HG03558 (cell line): ENCODE data around the gene PJA1.

ENCODE experiments used
- ATAC-seq: cut with Tn5 transposase; IDR thresholded peaks from one replicate; pipeline ENCODE4 v1.9.1; 2021; ENCODE audit warnings: moderate number of reproducible peaks; ENCODE audit not compliant: unreplicated experiment; ENCODE audit errors: extremely low read depth

The PJA1 gene

GRCh38 chrX:69144838-69145680, 20.2 kb downstream of the PJA1 start:
- ATAC-seq = no peak

DNA sequence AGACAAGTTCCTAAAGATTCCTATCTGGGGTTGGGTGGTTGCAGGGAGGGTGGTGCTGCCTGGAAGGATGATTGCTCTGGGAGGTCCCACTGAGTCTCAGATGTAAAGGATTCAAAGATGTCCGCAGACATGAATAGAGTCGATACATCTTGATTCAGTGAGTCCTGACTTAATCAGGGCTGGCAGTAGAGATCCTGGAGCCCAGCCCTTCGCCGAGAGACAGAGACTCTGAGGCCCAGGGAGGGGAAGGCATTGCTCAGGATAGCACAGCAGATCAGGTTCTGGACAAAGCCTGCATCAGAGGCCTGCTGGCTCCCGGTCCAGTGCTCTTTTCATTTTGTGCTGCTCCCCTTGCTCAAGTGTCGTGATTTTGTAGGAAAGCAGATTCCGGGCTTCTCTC, 21.7 kb downstream of the PJA1 start:
- no peak for ATAC-seq

DNA sequence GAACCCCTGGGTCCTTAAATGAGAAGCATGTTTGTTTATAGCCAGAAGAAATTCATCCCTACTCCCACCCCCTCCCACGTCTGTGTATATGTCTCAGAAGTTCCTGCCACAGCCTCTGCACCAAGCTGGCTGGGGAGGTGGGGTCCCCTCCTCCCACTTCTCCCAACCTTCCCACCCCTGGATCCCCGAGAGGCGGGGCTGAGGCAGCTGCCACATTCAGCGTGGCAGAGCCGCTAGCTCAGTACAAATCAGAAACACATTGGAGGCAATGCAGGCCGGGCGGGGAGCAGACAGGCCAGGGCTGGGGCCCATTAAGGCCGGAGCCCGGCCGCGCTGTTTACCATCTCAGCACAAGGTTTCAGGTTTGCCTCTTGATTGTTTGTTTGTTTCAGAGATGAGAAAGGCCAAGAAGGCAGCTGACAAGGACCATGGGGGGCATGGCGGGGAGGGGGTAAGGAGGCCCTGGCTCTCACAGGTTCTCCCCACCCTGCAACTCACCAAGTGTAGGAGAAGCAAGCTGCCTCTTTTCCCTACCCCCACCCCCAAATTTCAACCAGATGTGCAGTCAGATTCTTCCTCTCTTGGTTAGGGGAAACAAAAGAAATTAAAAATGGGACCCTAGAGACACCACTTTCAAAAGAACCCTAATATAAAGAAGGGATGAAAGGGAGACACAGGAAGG, 22.3 kb downstream of the PJA1 start:
- no peak for ATAC-seq

- no peak for ATAC-seq
Measured at GRCh38 chrX:69140837-69141236, 24.4 kb downstream of the PJA1 start.

- ATAC-seq = no peak
Measured at GRCh38 chrX:69139516-69139915, 25.7 kb downstream of the PJA1 start.

- ATAC-seq = no peak
Measured at GRCh38 chrX:69138512-69138911, 26.7 kb downstream of the PJA1 start.

DNA sequence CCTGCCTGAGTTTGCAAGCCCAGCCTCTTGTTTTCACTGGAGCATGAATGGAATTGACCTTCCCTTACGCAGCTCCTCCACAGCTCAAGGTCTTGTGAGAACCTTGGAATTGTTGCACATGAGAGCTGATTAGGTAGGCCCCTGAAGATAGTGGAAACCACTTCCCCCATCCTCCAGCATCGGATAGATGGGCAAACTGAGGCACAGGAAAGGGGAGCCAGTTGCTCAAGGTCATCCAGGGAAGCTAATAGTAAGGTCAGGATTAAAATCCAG, 27.2 kb downstream of the PJA1 start:
- no peak for ATAC-seq

DNA sequence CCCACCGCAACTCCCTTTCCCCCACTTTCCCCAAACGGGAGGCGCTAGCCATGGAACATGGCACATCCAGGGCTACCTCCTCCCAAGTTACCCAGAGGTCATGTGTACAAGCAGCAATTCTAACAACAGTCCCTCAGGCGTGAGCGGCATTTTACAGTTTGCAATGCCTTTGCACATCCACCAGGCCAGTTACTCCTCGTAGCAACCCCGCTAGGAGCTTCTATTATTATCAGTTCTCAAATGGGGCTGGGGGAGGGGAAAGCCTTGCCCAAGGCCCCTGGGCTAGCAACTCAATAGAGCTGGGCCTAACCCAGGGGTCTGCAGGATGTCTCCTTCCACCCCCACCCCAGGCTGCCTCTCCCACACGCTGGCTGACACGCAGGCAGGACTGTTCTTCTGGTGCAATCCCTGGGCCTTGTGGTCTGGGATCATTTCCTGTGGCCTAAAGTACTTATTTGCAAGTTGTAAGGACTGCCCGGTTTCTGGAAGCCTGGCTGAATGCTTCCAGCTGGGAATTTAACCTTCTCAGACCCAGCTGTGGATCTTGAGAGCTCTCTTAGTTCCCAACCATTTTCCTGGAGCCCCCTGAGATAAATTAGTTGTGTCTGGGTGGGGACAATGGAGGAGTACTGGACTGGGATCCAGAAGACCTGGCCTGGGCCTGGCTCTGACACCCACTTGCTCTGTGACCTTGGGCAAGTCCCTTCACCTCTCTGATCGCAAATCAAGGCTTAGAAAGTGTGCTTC, 27.7 kb downstream of the PJA1 start:
- ATAC-seq = no peak

DNA sequence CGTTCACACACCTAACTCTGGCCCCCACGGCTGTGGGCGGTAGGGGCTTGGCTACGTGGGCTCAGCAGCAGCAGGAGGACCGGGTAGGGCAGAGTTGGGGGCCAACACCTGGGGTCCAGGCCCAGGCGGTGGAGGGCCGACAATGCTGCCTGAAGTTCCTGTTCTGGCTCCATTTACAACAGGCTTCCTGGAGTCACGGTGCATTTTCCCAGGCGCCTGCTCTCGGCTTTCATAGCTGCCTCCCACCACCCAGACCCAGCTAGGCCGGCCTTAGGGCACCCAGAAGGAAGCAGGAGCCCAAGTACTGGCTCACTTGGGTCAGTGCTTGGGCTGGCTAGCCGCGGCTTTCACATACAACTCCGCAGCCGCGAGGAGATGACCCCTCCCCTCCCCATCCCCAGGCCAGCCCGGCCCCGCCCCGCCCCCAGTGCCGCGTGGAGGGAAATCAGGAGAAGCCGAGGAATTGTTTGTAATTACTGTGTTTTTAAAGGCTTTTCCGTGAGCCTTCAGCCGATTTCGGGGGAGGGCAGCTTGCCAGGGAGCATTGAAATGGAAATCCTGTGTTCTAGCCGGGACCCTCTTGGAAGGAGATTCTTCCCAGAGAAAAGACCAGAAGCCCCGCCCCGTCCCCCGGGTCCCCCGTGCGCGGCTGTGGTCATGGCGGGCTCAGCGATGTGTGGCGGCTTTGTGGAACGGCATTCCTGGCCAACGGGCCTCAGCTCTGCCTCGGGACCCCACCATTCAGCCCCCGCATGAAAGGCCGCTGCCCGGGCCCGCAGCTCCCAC, 28.5 kb downstream of the PJA1 start:
- no peak for ATAC-seq

- ATAC-seq = no peak
Measured at GRCh38 chrX:69133921-69134542, 31.2 kb downstream of the PJA1 start.

GRCh38 chrX:69131886-69132285, 33.4 kb downstream of the PJA1 start:
- no peak for ATAC-seq

DNA sequence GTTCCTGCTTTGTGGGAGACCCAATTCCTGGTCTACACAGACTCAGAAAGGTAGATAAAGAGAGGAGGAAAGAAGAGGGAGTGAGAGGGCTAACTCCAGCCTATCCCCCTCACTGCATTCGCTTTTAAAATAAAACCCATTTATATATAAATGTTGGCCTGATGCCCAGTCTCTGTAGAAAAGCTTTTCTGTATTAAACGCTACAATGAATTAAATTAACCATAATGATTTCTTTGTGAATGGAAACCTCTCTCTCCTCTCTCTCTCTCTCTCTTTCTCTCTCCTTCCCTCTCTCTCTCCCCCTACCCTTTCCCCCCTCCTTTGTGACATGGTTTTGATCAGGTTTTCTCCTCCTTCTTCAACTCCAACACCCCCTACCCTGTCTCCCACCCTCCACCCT, 34.8 kb downstream of the PJA1 start:
- ATAC-seq = no peak

DNA sequence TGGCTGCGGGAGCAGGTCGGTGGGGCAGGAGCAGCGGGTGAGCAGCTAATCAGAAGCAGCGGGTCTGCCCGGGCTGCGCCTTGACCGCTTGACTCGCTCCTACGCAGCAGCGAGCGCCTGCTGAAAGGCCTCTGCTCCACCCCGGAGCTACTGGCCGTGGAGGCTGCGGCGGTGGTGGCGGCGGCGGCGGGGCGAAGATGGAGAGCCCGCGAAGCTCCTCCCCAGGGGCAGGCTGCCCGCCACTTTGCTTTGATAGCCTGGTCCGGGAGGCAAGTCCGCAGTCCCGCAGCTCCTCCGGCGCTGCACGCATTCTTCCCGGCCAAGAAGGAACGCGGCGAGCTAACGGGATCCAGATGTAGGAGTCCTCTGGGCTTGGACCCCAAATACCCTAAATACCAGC, 36.7 kb downstream of the PJA1 start:
- ATAC-seq = no peak

GRCh38 chrX:69127466-69127865, 37.8 kb downstream of the PJA1 start:
- ATAC-seq = no peak

DNA sequence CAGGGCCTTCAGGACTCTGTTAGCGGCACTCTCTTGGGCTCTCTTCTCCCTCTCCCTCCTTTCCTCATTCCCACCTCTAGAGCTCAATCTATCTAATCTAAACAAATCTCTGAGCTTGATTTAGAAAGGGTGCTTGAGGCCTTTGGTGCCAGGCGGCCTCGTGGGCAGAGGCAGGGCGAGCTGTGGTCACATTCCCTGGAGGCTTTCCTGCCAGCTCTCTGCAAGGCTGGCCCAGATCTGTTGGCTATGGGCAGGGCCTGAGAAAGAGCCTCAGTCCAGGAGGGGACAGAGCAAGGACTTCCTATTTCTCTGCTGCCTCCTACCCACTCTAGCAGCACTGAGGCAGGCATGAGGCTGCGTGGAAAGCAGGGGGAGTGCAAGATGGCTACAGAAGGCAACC, 38.6 kb downstream of the PJA1 start:
- ATAC-seq = no peak

DNA sequence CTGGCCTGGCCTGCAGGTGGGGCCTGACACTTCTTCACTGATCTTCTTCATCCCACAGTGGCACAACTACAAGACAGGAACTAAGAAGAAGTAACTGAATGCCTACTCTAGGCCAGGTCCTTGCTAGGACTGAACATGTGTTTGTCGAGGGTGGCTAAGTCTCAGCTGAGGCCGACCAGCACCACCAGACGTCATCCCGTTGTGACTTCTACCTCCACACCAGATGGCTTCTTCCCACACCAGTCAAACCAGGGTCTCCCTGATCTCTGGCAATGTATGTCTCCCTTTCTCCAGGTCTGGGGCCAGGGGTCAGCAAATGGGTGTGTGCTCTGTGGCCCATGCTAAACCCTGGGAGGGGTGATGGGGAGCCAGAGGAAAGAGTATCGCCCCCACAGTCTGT, 40.2 kb downstream of the PJA1 start:
- ATAC-seq = no peak

DNA sequence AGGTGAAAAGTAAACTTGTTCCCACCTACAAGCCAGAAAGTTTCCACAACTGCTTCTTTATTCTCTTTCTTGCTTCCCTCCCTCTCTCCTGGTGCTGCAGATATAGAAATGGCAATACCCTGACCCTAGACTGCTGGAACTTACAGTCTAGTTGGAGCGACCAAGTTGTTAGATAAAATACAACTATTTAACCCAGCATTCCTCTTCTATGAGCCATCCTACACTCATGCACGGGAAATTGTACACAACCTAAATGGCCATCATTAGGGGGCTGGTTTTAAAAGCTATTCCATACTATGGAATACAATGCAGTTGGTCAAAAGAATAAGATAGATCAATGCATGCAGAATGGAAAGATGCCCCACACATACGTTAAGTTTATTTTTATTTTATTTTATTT, 41.1 kb downstream of the PJA1 start:
- no peak for ATAC-seq

- ATAC-seq = no peak
Measured at GRCh38 chrX:69123481-69123880, 41.8 kb downstream of the PJA1 start.

DNA sequence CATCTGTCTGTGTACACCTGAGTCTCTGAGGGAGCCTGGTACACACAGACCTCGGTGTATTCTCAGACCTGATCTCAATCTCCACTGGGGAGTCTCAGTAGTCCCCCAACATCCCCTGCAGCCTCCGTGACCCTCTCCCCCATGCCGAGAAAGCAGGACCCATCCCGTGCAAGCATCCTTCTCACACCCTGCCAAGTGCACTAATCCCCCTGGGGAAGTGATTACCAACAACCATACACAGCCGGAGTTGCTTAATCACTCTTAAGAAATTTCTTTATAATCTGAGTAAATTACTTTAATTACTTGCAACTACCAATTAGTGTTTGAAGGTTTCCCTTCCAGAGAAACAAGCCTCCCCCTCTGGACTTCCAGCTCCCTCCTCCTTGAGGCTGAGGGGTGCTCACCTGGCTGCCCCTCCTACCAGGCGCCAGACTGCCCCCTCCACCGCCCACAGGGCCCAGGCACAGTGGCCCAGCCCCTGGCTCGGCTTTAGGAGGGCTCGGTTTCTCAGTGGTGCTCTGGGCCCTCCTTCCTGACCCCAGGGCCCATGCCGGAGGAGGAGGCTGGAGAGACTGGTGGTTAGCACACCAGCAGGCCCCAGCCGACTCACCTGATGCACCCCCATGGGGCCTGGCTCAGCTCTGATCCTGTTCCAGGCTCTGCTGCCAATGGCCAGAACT, 43.8 kb downstream of the PJA1 start:
- no peak for ATAC-seq

- no peak for ATAC-seq
Measured at GRCh38 chrX:69120476-69120875, 44.8 kb downstream of the PJA1 start.
